Activated naive CD4-positive, alpha-beta T cell treated with Interleukin-2 at 50 U/mL for 16 hours (primary cell): ENCODE measurements around the gene FARP2.
"Not testable (repeated sequence)": the region's sequence is repeated elsewhere in the genome, so short reads cannot be mapped to it uniquely, and the experiment has no call there.

ENCODE experiments used
- DNase-seq: peaks from one replicate; pipeline ENCODE4 v3.0.0-alpha.2; 2020

Gene FARP2

DNA sequence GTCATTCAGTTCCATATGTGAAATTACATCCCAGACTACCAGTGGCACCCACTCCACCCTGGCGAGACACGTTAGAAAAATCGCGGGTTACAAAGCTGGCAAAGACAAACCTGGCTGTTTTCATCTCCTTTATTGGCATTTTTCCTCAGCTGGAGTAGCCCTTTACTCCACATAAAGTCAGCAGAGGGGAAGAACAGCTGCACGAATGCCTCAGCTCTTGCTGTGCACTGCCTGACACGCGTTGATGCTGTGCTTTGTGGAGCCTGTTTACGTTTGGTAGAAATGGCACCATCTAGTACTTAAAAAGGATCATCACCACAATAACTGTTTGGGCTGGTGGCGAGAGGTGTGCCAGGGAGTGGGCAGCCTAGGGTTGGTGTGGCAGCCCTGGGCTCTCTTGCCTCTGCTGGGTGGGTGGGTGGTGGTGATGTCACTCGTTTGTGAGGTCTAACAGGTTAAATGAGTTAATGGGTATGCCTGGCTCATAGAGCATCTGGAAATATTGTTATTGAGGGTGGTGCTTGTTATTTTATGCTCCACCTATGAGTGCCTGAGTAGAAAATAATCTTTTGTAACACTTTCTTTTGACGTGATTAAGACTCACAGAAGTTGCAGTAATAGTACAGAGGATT, 16.4 kb downstream of the FARP2 start:
- no peak for DNase-seq

DNA sequence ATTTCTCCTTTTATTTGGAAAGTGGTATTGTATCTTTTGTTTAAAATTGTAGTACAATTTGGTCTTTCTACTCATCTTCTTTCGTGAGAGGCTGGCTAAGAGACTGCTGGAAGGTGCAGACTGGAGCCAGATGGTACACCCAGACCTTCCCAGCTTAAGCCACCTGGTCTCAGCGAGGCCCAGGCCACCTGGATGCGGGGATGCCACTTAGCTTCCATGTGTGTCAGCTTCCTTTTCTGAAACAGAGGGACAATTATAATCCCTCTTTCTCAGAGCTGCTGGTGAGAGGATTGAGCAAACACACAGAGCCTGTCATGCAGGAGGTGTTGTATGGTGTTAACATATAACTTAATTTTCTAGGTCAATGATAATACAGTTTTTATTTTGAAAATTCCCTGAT, 17.4 kb downstream of the FARP2 start:
- no peak for DNase-seq

DNA sequence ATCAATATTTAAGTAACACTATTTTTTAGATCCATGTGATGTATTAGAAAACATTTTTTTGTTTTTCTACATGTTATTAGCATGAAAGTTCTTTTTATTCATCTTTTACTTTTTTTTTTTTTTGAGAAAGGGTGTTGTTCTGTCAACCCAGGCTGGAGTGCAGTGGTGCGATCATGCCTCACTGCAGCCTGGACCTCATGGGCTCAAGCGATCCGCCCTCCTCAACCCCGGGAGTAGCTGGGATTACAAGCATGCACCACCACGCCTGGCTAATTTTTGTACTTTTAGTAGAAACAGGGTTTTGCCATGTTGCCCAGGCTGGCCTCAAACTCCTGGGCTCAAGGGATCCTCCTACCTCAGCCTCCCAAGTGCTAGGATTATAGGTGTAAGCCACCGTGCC, 17.8 kb downstream of the FARP2 start:
- not testable (repeated sequence) for DNase-seq

DNA sequence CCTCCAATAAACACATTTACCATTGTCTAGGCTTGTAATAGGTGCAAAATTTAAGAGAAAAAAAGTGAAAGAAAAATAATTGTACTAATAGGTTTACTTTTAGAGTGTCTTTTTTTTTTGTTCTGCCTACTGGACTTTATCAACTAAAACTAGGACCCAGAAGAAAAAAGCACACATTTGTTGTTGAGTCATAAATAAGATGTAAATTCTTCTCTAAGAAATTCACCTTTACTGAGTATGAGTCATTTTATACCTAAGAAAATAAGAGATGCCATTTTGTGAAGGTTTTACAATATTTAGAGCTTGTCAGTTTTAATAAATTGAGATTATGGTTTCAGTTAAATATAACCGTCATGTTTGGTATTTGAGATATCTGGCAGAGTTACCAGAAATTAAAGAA, 19.2 kb downstream of the FARP2 start:
- no peak for DNase-seq

DNA sequence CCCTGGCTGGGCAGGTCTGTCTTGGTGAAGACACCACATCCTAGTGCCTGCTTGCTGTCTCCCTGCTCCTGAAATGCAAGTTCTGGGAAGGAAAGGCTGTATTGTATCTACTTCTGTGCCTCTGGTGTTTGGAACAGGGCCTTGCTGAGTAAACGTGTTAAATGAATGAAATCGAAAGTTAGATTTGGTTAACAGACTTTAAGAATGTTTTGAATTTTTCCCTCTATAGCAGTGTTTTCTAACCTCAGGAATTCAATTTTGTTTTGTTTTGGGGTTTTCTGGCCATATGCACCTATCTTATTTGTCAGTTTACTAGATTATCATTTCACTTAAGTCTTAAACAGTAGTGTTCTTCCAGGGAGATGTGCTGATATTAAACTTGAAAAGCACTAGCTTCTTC, 20.7 kb downstream of the FARP2 start:
- no peak for DNase-seq

DNA sequence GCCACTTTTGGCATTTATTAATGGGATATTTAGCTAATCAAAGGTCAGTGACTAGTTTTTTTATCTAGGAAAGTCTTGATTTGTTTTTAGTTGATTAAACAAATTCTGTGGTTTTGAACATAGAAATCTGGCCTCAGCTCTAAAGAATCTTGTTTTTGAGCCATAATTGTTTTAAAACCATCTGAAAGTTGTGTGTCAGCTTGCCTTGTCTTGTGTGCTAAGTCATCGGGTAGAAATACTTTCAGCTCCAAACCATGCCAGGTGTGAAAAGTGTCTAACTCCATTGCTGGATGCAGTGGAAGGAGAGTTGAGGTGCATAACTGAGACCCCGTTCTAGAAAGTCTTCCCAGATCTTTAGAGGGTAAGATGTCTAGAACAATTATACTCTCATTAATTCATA, 22.7 kb downstream of the FARP2 start:
- no peak for DNase-seq

DNA sequence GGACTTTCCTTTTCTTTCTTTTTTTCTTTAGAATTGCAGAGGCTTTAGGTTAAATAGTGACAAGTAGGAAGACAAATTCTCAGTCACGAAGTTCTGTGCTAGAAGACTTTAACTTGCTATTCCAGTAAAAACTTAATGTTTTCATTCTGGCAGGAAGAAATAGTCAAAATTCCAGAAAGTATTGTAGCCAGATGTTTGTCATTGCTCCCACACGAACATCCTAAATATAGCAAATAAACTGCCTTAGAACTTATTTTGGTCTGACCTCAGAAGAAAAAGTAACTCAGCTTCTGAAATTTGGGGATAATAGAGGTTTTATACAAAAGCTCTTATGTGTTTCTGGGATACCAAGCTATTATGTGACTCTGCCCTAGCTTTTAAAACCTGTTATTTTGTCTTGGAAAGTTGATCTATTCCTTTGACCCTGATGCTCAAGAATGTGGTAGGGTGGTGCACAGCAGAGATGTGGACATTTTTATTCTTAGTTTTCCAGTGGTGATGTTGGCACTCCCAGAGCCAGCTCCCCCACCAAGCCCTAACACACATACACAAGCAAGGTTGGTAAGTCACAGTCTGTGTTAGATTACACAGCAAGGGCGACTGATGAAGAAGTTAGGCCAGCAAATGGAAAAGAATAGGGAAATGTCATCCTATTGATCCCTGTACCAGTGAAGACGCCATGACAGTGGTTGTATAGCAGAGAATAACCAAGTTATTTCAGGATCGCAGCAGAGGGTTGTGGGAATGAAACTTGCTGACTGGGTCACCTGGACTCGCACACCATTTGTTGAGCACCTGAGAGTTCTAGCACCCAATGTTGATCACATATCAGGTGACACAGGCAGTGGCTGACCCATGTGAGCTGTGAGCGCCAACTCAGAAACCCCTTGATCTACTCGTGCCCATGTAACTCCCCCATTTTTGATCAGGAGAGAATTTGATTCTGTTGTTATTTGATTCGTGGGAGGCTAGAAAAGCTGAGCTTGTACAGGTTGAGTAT, 23.7 kb downstream of the FARP2 start:
- no peak for DNase-seq

DNA sequence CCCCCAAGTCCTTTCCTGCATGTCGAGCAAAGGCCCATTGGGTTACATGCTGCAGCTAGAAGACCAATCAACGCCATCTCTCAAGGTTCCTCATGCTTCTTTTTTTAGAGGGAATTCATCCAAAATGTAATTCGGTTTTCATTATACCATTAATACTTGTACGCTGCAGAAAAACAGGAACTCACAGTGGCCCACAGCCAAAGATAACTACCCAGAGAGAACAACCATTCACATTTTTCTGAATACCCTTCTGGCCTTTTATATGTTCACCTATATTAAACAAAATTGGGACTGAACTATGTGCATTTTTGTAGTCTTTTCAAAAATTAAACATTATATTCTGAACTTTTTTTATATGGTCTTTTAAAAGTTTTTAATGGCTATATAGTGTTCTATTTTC, 25.8 kb downstream of the FARP2 start:
- DNase-seq = no peak

DNA sequence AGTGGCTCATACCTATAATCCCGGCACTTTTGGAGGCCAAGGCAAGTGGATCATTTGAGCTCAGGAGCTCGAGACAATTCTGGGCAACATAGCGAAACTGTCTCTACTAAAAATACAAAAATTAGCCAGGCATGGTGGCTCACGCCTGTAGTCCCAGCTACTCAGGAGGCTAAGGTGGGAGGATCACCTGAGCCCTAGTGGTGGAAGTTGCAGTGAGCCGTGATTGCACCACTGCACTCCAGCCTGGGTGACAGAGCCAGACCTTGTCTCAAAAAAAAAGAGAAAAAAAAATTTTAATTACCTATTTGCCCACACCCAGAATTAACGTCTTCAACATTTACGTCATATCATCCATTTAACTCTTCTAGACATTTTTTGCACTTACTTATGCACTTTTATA, 29.4 kb downstream of the FARP2 start:
- DNase-seq = not testable (repeated sequence)

DNA sequence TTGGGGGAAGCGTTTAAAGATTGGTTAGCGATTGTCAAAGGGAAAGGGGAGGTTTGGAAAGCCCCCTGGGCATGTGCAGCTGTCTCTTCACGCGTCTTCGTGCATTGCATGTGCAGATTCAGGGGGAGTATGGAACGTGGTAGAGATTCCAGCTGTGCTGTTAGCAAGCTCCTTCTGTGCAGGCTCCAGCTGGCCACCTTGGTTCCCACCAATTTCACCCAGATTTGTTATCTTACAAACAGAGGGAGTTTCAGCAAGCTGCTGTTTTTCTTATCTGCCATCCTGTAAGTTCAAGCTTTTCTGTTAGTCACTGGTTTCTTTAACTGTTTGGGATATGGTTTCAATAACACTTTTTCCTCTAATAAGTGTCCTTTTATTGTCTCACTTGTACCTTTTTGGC, 30.4 kb downstream of the FARP2 start:
- no peak for DNase-seq

DNA sequence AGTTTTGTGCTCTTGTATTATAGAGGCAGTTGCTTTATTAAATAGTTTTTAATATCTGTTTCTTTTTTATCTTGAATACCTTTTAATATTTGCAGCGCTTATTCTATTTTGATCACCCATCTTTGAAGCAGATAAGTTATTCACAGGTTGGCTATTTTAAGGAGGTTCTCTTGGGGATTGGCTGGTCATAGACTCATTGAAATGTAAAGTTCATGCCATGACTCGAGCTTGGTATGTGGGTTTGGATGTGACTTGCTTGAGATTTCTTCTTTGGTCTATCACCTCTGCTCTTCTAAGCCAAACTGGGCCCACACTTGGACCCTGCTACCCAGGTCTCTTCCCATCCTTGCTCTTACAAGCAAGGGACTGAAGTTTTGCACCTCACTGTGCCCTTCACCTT, 33.6 kb downstream of the FARP2 start:
- DNase-seq = no peak

DNA sequence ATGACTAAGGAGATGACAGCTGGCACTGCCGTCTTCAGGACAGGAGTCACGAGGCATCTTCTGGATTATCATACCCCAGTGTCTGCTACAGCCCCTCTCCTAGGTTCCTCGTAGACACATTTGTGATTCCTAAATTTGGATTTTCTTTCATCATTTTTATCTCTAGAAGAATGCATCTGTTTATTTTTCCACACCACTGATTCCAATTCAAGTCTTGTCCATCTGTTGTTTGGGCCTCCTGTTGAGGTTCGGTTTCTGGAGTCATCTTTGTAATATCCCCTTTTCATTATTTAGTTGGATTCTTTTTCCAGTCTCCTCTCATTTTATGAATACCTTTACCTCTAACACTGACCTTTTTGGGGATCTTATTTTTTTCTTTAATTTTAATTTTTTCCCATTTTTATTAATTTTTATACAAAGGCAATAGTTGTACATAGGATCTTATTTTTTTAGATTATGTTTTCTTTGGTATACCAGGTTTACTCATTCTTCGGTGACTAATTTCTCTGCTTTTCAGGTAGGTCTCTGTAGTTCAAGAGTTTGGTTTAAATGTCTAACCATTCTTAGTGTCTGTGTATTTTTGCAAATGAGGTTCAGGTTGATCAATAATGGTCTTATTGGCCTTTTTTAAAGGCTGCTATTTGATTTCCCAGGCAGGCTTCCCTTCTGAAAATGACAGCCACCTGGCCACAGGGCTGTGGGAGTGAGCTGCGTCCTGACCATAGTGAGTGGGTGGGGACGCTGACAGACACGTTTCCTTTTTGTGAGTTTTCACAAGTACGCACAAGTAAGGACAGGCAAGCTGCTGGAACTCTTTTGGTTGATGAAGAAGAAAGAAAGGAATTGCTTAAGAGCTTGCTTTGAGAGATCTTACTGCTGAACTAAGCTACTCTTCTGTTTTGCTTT, 34.5 kb downstream of the FARP2 start:
- peak; percentile 15 for DNase-seq

DNA sequence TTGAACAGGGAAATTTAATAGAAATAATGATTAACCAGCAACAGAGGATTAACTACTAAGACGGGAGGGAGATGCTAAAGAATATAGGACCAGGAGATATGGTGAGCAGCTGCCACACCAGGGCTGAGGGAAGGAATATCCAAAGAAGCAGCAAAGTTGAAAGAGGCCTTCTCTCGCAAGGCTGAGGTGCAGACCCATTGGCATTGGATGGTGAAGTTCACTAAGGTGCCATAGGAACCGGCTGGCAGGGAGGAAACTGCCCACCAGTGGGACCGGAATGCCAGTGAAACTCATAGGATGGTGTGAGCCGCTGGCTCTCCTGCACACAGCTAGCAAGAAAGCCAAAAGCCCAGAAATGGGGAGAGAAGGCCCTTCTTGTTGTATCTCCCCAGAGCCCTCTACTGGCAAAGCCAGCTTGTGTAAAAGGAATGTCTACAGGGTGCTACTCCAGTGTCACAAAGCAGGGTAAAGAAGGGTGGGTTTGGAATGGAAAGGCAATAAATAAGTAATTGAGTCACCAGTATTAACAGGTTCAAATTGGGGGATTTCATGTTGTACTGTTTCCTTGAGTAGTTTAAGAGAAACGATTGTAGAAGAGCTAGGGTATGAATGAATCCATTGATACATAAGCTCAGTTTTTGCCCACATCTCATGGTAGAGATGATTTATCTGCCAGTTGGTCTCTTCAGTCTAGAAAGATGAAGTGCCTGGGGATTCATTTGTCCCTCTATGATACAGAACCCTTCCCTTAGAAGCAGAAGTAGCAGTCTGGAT, 36.0 kb downstream of the FARP2 start:
- no peak for DNase-seq

DNA sequence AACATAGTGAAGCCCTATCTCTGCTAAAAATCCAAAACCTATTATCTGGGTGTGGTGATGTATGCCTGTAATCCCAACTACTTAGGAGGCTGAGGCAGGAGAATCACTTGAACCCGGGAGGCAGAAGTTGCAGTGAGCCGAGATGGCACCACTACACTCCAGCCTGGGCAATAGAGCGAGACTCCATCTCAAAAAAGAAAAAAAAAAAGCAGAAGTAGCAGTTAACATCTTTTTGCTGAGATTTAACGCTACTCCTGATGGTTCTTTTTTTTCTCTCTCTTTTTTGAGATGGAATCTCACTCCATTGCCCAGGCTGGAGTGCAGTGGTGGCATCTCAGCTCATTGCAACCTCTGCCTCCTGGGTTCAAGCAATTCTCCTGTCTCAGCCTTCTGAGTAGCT, 36.7 kb downstream of the FARP2 start:
- DNase-seq = not testable (repeated sequence)

DNA sequence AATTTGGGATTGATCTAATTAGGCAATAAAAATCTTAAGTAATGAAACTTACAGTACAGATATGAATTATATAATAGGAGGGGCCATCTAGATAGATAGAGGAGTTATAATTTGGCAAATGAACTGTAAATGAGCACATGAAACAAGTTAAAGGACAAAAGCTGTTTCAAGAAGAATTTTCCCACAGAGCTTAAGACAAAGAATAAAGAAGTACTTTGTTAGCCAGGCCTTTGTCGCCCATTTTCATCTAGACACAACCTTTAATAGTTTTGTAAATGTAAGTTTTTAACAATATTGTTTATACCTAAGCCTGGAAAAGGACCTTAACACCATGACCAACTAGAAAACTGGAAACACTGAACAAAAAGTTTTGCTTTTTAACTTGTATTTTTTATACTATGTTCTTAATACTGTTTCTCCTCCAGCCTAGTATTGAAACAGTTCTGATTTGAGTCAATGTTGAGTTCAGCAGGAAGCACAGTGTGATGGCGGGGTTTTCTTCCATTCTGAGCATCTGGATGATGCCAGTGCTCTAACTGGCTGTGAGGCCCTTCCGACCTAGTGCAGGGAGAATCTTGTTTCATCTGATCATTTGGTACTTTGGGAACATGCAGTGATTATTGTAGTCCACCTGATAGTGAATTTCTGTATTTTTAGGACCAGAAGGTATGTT, 37.6 kb downstream of the FARP2 start:
- no peak for DNase-seq

DNA sequence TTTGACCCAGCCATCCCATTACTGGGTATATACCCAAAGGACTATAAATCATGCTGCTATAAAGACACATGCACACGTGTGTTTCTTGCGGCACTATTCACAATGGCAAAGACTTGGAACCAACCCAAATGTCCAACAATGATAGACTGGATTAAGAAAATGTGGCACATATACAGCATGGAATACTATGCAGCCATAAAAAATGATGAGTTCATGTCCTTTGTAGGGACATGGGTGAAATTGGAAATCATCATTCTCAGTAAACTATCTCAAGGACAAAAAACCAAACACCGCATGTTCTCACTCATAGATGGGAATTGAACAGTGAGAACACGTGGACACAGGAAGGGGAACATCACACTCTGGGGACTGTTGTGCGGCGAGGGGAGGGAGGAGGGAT, 40.7 kb downstream of the FARP2 start:
- not testable (repeated sequence) for DNase-seq

DNA sequence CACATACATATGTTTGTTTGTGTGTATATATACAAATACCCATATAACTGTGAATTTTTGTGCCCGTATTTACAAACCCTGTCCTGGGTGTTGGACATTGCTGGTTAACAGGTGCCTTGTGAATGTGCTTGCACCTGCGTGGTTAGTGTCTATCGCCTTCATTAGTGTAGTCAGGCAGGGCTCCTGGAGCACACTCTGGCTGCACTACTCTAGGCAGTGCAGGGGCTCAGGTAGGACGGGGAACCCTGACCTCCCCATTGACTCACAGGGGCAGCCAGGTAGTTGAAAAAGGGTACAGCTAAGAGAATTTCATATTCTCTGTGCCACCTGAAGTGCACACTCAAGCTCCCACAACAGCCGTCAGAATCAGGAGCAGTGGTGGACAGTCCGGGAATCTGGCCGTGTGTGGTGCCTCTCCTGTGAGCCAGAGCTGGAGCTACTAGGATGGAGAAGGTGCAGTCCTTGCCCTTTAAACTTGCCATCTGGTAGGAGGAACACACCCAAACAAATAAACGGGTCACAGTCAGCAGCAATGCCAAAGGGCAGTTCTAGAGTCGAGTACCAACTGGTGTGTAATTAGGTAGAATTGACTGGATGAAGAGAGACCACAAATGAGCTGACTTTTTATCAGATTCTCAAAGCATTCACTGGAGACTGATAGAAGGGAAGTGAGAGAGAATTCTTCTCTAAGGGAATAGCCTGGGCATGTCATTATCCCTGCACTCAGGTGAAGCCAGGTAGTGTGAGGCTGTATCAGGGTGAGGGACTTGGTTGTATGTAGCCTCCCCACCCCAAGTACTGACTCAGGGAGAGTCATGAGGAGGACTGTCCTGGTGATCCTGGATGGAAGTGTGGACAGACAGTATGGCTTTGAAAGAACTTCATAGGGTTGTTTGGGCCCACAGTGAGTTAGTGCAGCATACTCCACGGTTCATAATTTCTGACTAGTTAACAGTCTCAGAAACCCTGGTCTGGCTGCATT, 44.1 kb downstream of the FARP2 start:
- no peak for DNase-seq

DNA sequence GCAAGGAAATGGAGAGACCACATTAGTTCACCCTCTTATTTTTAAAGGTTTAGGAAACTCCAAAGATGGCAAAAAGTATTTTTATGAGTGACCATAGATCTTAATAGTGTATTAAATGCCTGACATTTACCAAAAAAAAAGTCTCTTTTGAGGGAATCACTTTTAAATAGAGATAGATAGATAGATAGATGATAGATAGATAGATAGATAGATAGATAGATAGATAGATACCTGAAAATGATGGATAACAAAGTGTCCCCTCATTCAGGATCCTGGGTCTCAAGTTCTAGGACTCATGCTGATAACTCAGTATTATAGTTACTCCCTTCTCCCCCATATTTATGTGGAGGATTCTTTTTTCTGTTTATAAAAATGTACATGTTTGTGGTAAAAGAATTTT, 52.8 kb downstream of the FARP2 start:
- no peak for DNase-seq

DNA sequence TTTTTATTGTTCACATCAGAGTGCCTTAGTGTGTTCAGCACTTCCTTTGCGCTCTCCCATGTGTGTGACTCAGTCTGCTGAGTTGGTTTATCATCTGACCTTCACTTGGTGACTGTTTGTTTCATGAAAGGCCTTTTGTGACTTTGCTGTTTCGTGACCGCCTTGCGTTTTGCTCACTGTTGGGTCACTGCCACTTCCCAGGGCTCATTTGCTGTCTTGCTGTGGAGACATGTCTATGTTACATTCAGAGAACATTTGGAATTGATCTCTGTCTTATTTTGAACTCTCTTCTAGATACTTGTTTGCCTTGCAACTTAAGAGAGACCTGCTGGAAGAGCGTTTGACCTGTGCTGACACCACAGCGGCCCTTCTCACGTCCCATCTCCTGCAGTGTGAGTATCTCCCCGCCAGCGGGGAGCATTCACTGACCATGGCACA, 54.7 kb downstream of the FARP2 start:
- no peak for DNase-seq

DNA sequence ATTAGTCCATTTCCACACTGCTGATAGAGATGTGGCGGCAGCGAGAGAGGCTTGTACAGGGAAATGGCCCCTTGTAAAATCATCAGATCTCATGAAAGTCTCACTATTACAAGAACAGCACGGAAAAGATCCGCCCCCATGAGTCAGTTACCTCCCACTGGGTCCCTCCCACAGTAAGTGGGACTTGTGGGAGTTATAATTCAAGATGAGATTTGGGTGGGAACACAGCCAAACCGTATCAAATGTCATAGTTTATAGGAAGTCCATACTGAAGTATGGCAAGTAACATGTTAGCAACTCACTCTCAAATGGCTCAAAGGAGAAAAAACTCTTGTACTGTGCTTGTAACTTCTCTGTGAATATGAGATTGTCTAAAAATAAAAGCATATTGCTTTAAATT, 56.1 kb downstream of the FARP2 start:
- no peak for DNase-seq

DNA sequence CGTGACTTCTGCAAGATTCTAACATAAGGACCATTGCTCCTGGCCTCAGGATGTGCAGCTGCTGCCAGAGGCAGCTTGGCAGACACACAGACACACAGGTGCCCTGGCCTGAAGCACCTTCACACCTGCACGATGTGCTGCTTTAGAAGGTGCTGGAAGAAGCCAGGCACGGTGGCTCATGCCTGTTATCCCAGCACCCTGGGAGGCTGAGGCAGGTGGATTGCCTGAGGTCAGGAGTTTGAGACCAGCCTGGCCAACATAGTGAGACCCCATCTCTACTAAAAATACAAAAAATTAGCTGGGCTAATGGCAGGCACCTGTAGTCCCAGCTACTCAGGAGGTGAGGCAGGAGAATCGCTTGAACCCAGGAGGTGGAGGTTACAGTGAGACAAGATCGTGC, 57.4 kb downstream of the FARP2 start:
- not testable (repeated sequence) for DNase-seq
